Bronchial epithelial cell (primary cell): ENCODE measurements around the gene TUB. TPM values are rescaled to one million over a fixed set of nuclear protein-coding genes. Genes with fewer than 3 reads are reported as not detected.

Experiments
- DNase-seq: peaks from one replicate; pipeline ENCODE4 v3.0.0-alpha.2; 2010; ENCODE audit warnings: low read depth
- FAIRE-seq: peaks from 2 replicates; lab custom pipeline; 2011; peaks lifted over from hg19 to GRCh38; lab: Jason Lieb, UNC
- H3K27me3 ChIP-seq: 2 replicates; pipeline ENCODE4 v1.5.1; 2011; ENCODE audit warnings: low read length; ENCODE audit not compliant: control insufficient read depth, insufficient read depth
- H3K36me3 ChIP-seq: 2 replicates; pipeline ENCODE4 v1.5.1; 2011; ENCODE audit warnings: low read length; ENCODE audit not compliant: control insufficient read depth, insufficient read depth
- H3K4me3 ChIP-seq: 2 replicates; pipeline ENCODE4 v1.5.1; 2011; ENCODE audit warnings: mild to moderate bottlenecking, low read depth, low read length, control low read depth
- CTCF ChIP-seq: IDR thresholded peaks from 2 replicates; pipeline ENCODE4 v1.5.1; 2011; ENCODE audit warnings: mild to moderate bottlenecking, moderate library complexity, low read length, control low read depth, inconsistent platforms; ENCODE audit not compliant: insufficient read depth, severe bottlenecking
- total RNA-seq: library from RNA; depleted of rRNA; stranded (reverse); fragments of >200 nt; gene quantifications from 2 replicates; pipeline ENCODE4 v1.2.1, GENCODE V29; 2014

TUB gene
- total RNA-seq, 1 donor from 2014 or later: 0.26 TPM

DNA sequence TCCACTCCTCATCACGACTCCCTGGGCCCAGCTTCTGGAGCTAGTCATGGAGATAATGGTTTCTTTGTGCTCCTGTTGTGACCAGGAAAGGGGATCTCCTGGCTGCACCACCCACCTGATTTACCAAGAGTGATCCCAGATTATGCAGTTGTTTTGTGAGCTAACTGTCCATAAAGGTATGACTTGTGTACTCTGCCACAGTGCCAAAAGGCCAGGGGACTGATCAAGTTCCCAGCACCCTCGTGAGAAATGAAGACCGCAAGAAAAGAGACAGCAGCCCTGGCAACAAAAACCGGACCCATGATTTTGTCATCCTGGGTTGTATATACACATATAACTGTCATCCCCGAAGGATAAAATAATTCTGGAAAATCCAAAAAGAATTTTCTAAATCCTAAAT, 26.6 kb downstream of the TUB start:
- Histone ChIP-seq H3K4me3 (no peak overlapping the region), H3K27me3 (no peaks in the 10 kb centered on the region), H3K36me3 (no peaks in the 10 kb centered on the region)
- DNase-seq: no peak
- no peak for TF ChIP-seq CTCF
- no peak for FAIRE-seq

GRCh38 chr11:8108421-8108820, 27.4 kb downstream of the TUB start:
- no peak for DNase-seq
- FAIRE-seq: no peak
- no peaks in the 10 kb centered on the region for H3K36me3 ChIP-seq
- no peak overlapping the region for H3K4me3 ChIP-seq
- no peak for TF ChIP-seq CTCF
- H3K27me3 ChIP-seq: no peaks in the 10 kb centered on the region

GRCh38 chr11:8109675-8110074, 28.7 kb downstream of the TUB start:
- H3K27me3 ChIP-seq: no peaks in the 10 kb centered on the region
- TF ChIP-seq CTCF: no peak
- H3K4me3 ChIP-seq: no peak overlapping the region
- no peak for DNase-seq
- H3K36me3 ChIP-seq: no peaks in the 10 kb centered on the region
- FAIRE-seq: no peak

DNA sequence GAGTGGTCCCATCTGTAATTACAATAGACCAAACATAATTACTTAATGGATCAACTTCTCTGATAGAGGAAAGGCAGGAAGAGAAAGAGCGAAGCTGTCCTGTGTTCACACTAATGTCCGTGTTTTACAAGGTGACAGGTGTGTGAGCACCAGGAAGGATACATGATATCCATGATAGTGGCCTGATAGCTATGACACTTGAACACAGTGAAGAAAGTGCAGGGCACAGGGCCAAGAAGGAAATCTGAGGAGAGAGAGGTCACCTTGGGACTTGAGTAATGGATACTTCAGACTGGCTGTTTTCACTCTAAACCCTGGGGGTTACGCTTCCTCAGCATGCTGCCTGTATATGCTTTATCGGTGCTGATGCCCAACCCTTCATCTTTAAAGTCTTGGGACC, 29.4 kb downstream of the TUB start:
- no peaks in the 10 kb centered on the region for H3K36me3 ChIP-seq
- H3K4me3 ChIP-seq: no peak overlapping the region
- FAIRE-seq (peak; percentile 7), DNase-seq (no peak)
- TF ChIP-seq CTCF: no peak
- H3K27me3 ChIP-seq: no peaks in the 10 kb centered on the region

DNA sequence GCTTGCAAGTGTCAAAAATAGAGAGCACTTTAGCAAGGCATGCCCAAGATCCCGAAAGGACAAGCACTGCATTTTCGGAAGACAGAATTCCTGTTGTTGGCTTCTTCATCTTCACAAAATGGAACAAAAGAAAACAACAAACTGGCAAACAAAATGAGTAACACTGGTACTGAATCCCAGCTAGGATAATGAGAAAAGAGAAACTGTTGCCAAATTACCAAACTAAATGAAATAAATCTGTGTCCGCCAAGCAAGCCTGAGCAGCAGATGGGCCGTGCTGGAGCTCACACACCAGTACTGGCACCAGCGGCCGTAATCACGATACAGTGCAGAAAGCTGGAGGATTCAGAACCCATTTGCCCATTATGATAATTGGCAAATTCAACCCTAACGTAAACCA, 30.6 kb downstream of the TUB start:
- no peaks in the 10 kb centered on the region for H3K36me3 ChIP-seq
- H3K4me3 ChIP-seq: no peak overlapping the region
- TF ChIP-seq CTCF: no peak
- FAIRE-seq (no peak), DNase-seq (no peak)
- H3K27me3 ChIP-seq: no peaks in the 10 kb centered on the region

GRCh38 chr11:8122173-8122764, 41.3 kb downstream of the TUB start:
- H3K4me3 ChIP-seq: no peak overlapping the region
- H3K36me3 ChIP-seq: no peaks in the 10 kb centered on the region
- DNase-seq: no peak
- H3K27me3 ChIP-seq: no peaks in the 10 kb centered on the region
- no peak for FAIRE-seq
- no peak for TF ChIP-seq CTCF
